GM18498 (cell line): ENCODE results near the gene MPPE1.
A peak's percentile ranks its signal among the peaks of the same experiment; 100 is the strongest.
"Not testable (repeated sequence)": the region's sequence is repeated elsewhere in the genome, so short reads cannot be mapped to it uniquely, and the experiment has no call there.

Source experiments
- ATAC-seq: cut with Tn5 transposase; IDR thresholded peaks from one replicate; pipeline ENCODE4 v1.9.1; 2021; ENCODE audit warnings: mild to moderate bottlenecking, moderate library complexity; ENCODE audit not compliant: unreplicated experiment

The MPPE1 gene, protein sequence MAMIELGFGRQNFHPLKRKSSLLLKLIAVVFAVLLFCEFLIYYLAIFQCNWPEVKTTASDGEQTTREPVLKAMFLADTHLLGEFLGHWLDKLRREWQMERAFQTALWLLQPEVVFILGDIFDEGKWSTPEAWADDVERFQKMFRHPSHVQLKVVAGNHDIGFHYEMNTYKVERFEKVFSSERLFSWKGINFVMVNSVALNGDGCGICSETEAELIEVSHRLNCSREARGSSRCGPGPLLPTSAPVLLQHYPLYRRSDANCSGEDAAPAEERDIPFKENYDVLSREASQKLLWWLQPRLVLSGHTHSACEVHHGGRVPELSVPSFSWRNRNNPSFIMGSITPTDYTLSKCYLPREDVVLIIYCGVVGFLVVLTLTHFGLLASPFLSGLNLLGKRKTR

GRCh38 chr18:11908182-11909060 lies at the start of gene MPPE1:
TSS of gene MPPE1 (minus strand) at chr18:11908317. CDS start at chr18:11897264, 11,053 bp downstream.
- peak; percentile 86 for ATAC-seq

- no peak for ATAC-seq
These were observed 49.5 kb upstream of the MPPE1 start for GRCh38 chr18:11957636-11958035.

DNA sequence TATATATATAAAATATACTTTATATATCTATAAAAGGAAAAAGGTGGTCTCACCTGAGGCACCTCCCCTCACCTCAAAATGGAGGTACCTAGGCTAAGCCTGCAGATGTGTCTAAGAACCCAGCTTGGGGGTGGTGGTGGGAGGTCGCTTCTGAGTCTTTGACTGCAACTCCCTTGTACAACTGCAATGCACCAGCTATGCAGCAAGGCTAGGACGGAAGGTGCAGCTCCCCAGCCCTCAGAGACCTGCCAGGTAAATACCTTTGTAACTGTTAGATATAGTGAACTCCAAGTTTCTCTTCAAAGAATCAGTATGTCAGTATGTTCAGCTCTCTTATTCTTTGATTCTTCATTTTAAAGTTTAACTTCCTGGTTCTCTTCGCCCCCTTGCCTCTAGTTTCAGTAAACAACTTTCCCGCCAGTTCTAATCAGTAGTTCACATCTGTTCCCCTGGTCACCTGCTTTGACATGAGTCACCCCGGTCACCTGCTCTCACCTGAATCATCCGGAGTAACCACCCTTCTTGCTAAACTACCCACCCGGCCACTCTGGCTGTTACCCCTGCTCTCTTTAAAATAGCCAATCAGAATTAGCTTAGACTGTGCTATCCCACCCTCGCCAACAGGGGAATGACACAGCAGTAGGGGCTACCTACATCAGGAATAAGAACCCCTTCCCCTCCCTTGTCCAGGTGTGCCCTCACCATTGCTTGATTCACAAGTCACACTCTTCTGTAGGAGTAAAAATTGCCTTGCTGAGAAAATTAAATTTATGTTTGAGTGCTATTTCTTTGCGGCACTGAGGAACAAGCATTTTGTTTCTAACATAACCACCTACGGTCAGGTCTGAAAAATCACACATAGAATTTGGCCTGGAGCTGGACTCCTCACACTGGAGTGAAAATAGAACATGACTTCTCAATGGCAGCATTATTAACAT lies 48.5 kb upstream of the MPPE1 start:
- ATAC-seq = no peak

GRCh38 chr18:11955239-11956029 lies 47.3 kb upstream of the MPPE1 start:
- ATAC-seq = no peak

DNA sequence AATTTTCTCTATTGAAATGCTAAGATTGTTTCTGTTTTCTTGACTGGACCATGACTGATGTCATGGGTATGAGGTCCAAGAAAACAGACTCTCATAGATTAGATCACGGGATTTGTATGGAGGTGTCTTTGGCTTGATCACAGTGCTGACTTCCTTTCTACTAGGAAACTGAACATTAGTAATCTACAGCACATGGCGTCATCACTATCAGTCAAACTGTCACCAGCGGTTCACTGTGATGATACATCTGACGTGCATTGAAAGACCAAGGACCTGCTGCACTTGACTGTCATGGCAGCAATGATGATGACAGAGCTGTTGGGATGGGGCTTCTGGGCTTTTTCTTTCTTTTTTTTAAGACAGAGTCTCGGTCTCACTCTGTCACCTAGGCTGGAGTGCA lies 45.0 kb upstream of the MPPE1 start:
- no peak for ATAC-seq

DNA sequence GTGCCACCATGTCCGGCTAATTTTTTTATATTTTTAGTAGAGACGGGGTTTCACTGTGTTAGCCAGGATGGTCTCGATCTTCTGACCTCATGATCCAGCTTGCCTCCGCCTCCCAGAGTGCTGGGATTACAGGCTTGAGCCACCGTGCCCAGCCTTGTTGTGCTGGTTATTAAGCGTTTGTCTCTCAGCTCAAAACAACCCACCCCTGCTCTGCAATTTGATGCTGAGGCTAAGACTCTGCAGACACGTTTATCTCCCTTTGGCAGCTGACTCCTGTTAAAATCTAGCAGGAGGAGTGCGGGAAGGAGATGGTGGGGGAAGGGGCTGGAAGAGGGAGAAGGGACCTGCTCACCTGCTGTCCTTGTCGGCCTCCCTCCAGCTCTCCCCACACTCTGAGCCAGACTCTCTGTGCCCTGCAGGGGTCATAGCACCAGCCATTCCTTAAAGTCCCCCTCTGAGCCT lies 43.3 kb upstream of the MPPE1 start:
- no peak for ATAC-seq

DNA sequence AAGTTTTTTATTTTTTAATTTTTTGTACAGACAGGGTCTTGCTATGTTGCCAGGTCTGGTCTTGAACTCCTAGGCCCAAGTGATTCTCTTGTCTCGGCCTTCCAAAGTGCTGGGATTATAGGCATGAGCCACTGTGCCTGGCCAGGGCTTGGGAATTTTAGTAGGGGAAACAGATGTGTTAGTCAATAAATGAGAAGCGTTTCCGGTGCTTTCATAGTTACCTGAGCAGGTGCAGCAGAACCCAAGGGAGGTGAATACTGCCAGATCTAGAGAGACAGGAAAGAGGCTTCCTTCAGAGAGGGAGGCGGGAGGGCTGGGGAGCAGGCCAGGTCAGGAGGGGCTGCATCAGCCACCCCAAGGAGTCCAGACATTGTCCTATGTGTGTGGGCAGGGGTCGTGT lies 42.7 kb upstream of the MPPE1 start:
- no peak for ATAC-seq

GRCh38 chr18:11948852-11949523 lies 40.9 kb upstream of the MPPE1 start:
- no peak for ATAC-seq

DNA sequence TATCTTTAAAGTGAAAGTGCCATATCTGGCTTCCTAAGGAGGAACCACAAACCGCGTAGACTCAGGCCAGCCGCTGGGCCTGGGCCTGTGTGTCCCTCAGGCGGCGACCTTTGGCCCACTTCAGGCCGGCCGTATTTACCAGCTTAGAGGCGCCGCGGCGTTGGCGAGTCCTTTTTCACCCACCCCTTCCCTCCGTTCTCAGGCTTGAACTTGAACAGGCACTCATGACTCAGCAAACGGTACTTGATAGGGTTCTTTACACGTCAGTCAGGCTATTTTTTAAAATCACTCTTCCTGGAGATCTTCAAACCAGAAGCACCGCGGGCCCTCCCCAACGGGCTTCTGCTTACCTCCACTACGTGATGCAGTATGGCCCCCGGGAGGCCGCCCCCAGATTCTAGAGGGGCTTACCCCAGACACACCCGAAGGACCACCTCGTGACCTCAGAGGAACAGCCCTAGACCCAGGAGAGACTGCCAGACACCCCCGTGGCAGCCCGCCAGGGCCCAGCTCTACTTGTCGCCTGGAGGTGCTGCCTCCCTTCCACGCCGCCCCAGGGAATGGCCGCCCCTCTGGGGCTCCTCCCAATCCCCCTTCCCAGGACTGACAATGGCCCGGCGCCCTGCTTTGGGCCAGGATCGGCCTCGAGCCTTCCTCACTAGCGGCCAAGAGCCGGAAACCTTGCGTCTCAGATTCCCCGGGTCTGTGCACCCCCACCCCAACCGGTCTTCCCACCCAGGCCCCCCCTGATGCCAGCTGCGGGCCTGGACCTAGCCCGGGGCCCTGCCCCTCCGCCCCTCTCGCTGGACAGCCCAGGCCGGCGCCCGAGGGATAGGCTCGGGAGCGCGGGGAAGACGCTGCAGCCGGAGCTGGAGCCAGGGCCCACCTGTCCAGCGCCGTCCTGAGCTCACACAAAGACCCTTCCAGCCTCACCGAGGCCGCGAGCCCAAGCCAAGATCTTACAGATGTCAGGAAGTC lies 39.4 kb upstream of the MPPE1 start:
- peak; percentile 86 for ATAC-seq

DNA sequence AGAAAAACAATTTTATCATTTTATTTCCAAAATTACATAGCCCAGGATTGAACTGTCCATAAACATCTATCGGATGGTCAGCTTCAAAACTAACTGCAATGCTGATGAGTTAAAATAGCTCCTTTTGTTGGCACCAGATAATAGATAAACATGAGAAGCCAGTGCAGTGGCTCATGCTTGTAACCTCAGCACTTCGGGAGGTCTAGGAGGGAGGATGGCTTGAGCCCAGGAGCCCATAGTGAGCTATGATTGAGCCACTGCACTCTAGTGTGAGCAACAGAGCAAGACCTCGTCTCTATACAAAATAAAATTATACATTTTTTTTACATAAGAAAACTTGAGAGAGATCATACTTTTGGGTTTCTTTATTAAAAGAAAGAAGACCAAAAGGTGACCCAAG lies 38.6 kb upstream of the MPPE1 start:
- no peak for ATAC-seq

DNA sequence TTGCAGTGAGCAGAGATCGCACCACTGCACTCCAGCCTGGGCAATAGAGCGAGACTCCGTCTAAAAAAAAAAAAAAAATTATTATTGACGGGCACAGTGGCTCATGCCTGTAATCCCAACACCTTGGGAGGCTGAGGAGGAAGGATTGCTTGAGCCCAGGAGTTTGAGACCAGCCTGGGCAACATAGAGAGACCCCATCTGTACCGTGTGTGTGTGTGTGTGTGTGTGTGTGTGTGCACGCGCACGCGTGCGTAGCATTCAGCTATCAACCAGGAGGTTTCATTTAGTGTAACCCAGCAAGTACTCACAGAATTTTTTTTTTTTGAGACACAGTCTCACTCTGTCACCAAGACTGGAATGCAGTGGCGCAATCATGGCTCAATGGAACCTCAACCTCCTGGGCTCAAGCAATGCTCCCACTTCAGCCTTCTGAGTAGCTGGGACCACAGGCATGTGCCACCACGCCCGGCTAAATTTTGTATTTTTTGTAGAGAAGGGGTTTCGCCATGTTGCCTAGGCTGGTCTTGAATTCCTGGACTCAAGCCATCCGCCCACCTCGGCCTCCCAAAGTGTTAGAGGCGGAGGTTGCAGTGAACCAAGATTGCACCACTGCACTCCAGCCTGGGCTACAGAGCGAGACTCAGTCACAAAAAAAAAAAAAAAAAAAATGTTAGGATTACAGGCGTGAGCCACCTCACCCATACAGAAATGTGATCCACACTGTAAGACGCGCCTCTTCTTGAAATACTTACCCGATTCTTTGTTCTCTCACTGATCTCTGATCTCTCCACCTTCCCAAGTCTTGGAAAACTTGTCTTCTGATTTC lies 37.9 kb upstream of the MPPE1 start:
- not testable (repeated sequence) for ATAC-seq

DNA sequence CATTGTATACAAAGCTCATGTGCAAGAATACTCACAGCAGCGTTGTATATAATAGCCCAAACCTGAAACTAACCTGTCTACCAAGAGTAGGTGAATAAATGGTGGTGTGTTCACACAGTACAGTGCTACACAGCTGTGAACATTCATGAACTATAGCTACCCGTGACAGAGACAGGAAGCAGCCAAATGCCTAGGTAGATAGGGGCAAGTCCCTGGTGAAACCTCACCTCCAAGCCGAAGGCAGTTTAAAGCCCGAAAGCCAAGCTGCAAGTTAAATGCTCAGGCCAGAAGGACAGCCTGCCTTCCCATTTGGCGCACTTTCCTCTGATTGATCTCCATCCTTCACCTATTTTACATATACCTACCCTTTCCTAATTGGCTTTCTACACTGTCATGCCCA lies 36.7 kb upstream of the MPPE1 start:
- ATAC-seq = no peak

DNA sequence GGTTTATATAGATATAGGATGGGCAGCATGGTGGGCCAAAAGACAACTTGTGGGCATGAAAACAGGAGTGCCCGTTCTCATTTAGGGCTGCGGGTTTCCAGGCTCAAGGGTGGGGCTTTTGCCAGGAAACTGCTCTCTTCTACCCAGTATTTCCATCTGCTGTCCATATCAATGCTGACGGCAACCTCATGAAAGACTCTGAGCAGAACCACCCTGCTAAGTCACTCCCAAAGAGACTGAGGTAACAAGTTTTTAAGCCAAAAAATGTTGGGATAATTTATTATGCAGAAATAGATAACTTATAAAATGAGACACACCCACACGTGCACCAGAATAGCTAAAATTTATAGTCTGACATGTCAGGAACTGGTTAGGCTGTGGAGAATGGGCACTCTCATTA lies 36.1 kb upstream of the MPPE1 start:
- ATAC-seq = no peak

- ATAC-seq = no peak
These were observed 35.4 kb upstream of the MPPE1 start for GRCh38 chr18:11943551-11943950.

DNA sequence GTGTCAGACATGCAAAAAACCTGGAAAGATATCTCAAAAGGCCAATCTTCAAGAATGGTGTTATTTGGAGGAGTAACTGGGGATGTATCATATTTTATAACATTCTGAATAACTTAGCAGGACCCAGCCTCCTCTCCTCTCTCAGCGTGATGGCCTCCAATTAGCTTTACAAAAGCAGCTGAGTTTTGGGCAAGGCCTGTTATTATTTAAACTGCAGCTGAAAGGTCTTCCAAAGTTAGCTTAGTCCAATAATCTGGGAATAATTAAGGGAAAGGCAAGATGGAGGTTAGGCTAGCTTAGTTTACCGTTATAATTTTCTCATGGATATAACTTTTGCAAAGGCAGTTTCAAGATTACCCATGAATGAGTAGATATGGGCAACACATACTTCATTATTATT lies 32.8 kb upstream of the MPPE1 start:
- no peak for ATAC-seq

DNA sequence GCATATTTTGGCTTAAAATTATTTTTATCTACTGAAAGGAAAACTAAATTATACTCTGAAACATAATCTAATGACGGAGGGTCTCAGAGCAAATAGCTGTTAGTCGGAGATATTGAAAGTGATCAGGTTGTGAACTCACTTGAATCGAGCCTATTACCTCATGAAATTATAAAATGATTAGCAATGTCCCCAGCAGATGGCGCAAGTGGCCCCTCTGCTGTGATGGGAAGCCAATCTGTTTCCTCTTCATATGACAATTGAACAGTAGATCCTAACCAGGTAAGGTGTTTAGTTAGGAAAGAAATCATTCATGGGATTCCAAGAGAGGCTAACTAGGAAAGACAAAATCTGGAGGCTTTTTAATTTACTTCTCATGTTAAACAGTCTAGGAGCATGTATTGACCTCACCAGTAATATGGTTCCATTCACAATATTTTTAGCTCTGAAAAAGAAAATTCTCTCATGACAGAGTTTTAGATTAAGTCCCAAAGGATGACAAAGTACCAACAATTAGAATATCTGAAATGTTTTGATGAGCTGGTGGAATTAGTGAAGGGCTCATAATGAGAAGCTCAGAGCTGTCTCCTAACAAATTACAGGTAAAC lies 29.9 kb upstream of the MPPE1 start:
- ATAC-seq = peak; percentile 50

DNA sequence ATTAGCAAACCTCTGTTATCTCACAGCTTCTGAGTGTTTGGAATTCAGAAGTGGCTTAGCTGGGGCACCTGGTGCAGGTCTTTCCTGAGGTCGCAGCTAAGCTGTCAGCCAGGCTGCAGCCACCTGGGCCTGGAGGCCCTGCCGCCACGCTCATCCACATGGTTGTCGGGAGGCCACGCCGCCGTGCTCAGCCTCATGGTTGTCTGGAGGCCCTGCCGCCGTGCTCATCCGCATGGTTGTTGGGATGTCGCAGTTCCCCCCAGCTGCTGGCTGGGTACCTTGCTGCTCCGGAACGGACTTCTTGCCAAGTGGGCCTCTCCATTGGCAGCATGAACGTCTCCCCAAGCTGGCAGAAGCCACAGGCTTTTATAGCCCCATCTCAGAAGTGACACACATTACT lies 24.3 kb upstream of the MPPE1 start:
- no peak for ATAC-seq
